Measurements from ENCODE around the gene SAE1.
A peak's percentile ranks its signal among the peaks of the same experiment; 100 is the strongest.

Gene SAE1

GRCh38 chr19:47179653-47180310 is 49.1 kb downstream of the SAE1 start:
- Mint-ChIP-seq H3K27me3 (no peaks in the 10 kb centered on the region), H3K4me3 (no peak overlapping the region), H3K4me1 (peaks cover 8% of the 10 kb centered on the region), H3K9me3 (no peaks in the 10 kb centered on the region), H3K27ac (no peak overlapping the region), H3K36me3 (peaks cover 15% of the 10 kb centered on the region)
- ATAC-seq (ENCODE audit: low read depth) (no peak), DNase-seq (ENCODE audit: low spot score in 2 of 2) (no peak)

- Mint-ChIP-seq H3K4me1 (peaks cover 14% of the 10 kb centered on the region), H3K27ac (no peak overlapping the region), H3K4me3 (no peak overlapping the region), H3K9me3 (no peaks in the 10 kb centered on the region), H3K36me3 (peaks cover 13% of the 10 kb centered on the region), H3K27me3 (no peaks in the 10 kb centered on the region)
- DNase-seq (ENCODE audit: low spot score in 2 of 2) (no peak), ATAC-seq (ENCODE audit: low read depth) (no peak)
Observed at GRCh38 chr19:47183601-47184000, 53.0 kb downstream of the SAE1 start.

GRCh38 chr19:47186446-47187334 is 56.1 kb downstream of the SAE1 start:
- Mint-ChIP-seq H3K9me3 (no peaks in the 10 kb centered on the region), H3K36me3 (peaks cover 11% of the 10 kb centered on the region), H3K27me3 (no peaks in the 10 kb centered on the region), H3K27ac (peak overlapping the region; percentile 75), H3K4me1 (peaks cover 14% of the 10 kb centered on the region), H3K4me3 (peak overlapping the region; percentile 63)
- peak; percentile 26 to 29 for DNase-seq (ENCODE audit: low spot score in 2 of 2)
- peak; percentile 87 for ATAC-seq (ENCODE audit: low read depth)

DNA sequence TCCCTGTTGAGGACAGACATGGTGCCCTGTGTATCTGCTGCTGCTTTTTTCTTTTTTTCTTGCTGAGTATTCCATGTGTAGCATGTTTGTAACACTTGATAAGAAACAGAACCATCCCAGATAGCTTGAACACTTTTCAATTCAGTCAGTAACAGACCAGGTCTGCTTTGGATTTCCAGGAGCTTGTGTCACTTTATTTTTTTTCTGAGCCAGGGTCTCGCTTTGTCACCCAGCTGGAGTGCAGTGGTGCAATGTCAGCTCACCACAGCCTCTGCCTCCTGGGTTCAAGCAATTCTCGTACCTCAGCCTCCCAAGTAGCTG is 56.7 kb downstream of the SAE1 start:
- H3K4me3 Mint-ChIP-seq = no peak overlapping the region
- H3K9me3 Mint-ChIP-seq = no peaks in the 10 kb centered on the region
- ATAC-seq (ENCODE audit: low read depth) = no peak
- peak overlapping the region; percentile 75 for H3K27ac Mint-ChIP-seq
- H3K4me1 Mint-ChIP-seq = peaks cover 12% of the 10 kb centered on the region
- H3K27me3 Mint-ChIP-seq = no peaks in the 10 kb centered on the region
- no peak for DNase-seq (ENCODE audit: low spot score in 2 of 2)
- peaks cover 8% of the 10 kb centered on the region for H3K36me3 Mint-ChIP-seq

- peaks cover 8% of the 10 kb centered on the region for H3K36me3 Mint-ChIP-seq
- peak overlapping the region; percentile 28 for H3K27ac Mint-ChIP-seq
- H3K9me3 Mint-ChIP-seq = no peaks in the 10 kb centered on the region
- ATAC-seq (ENCODE audit: low read depth) (no peak), DNase-seq (ENCODE audit: low spot score in 2 of 2) (no peak)
- peaks cover 11% of the 10 kb centered on the region for H3K4me1 Mint-ChIP-seq
- no peak overlapping the region for H3K4me3 Mint-ChIP-seq
- H3K27me3 Mint-ChIP-seq = no peaks in the 10 kb centered on the region
Observed at GRCh38 chr19:47187797-47188196, 57.2 kb downstream of the SAE1 start.

GRCh38 chr19:47188507-47189033 is 57.9 kb downstream of the SAE1 start:
- no peak for ATAC-seq (ENCODE audit: low read depth)
- no peak overlapping the region for H3K4me3 Mint-ChIP-seq
- no peaks in the 10 kb centered on the region for H3K9me3 Mint-ChIP-seq
- no peak overlapping the region for H3K27ac Mint-ChIP-seq
- peaks cover 11% of the 10 kb centered on the region for H3K4me1 Mint-ChIP-seq
- no peaks in the 10 kb centered on the region for H3K27me3 Mint-ChIP-seq
- DNase-seq (ENCODE audit: low spot score in 2 of 2) = no peak
- peaks cover 6% of the 10 kb centered on the region for H3K36me3 Mint-ChIP-seq

- no peak overlapping the region for H3K27ac Mint-ChIP-seq
- peaks cover 11% of the 10 kb centered on the region for H3K4me1 Mint-ChIP-seq
- DNase-seq (ENCODE audit: low spot score in 2 of 2) (no peak), ATAC-seq (ENCODE audit: low read depth) (no peak)
- H3K4me3 Mint-ChIP-seq = no peak overlapping the region
- no peaks in the 10 kb centered on the region for H3K9me3 Mint-ChIP-seq
- H3K27me3 Mint-ChIP-seq = no peaks in the 10 kb centered on the region
- peaks cover 6% of the 10 kb centered on the region for H3K36me3 Mint-ChIP-seq
Observed at GRCh38 chr19:47190167-47190727, 59.6 kb downstream of the SAE1 start.

DNA sequence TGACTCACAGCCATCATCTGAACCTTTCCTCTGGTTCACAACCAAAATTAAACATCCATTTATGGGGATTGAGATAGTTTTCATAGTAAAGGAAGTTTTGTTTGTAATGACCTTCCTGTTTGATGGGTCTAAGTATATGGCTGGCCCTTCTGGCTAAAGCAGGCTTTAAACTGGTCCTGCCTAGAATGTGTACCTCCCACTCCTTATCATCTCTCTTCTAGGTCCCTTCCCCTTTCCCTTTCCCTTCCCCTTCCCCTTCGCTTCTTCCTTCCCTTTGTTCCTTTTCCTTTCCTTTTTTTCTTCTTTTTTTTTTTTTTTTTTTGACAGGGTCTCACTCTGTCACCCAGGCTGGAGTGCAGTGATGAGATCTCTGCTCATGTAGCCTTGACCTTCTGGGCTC is 64.8 kb downstream of the SAE1 start:
- Mint-ChIP-seq H3K9me3 (no peaks in the 10 kb centered on the region), H3K27me3 (no peaks in the 10 kb centered on the region), H3K36me3 (peaks cover 19% of the 10 kb centered on the region), H3K4me3 (no peak overlapping the region), H3K27ac (no peak overlapping the region), H3K4me1 (no peaks in the 10 kb centered on the region)
- ATAC-seq (ENCODE audit: low read depth) (no peak), DNase-seq (ENCODE audit: low spot score in 2 of 2) (no peak)

- no peak for ATAC-seq (ENCODE audit: low read depth)
- no peak overlapping the region for H3K27ac Mint-ChIP-seq
- DNase-seq (ENCODE audit: low spot score in 2 of 2) = no peak
- H3K27me3 Mint-ChIP-seq = no peaks in the 10 kb centered on the region
- H3K36me3 Mint-ChIP-seq = peaks cover 23% of the 10 kb centered on the region
- no peak overlapping the region for H3K4me3 Mint-ChIP-seq
- H3K9me3 Mint-ChIP-seq = no peaks in the 10 kb centered on the region
- H3K4me1 Mint-ChIP-seq = no peaks in the 10 kb centered on the region
Observed at GRCh38 chr19:47197141-47197540, 66.5 kb downstream of the SAE1 start.

DNA sequence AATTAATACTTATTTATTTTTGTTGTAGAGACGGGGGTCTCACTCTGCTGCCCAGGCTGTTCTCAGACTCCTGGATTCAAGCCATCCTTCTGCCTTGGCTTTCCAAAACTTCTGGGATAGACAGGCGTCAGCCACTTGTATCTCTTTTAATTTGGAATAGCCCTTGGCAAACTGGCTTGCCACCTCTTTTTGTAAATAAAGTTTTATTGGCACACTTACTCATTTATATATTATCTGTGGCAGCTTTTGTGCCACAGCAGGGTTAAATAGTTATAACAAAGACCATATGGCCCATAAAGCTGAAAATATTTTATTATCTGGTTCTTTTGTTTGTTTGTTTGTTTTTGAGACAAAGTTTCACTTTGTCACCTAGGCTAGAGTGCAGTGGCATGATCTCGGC is 69.9 kb downstream of the SAE1 start:
- H3K9me3 Mint-ChIP-seq = no peaks in the 10 kb centered on the region
- H3K27ac Mint-ChIP-seq = no peak overlapping the region
- DNase-seq (ENCODE audit: low spot score in 2 of 2) (no peak), ATAC-seq (ENCODE audit: low read depth) (no peak)
- H3K27me3 Mint-ChIP-seq = no peaks in the 10 kb centered on the region
- H3K4me1 Mint-ChIP-seq = no peaks in the 10 kb centered on the region
- peaks cover 26% of the 10 kb centered on the region for H3K36me3 Mint-ChIP-seq
- H3K4me3 Mint-ChIP-seq = no peak overlapping the region

- DNase-seq (ENCODE audit: low spot score in 2 of 2) (no peak), ATAC-seq (ENCODE audit: low read depth) (no peak)
- H3K4me1 Mint-ChIP-seq = no peaks in the 10 kb centered on the region
- peaks cover 30% of the 10 kb centered on the region for H3K36me3 Mint-ChIP-seq
- no peak overlapping the region for H3K27ac Mint-ChIP-seq
- no peaks in the 10 kb centered on the region for H3K9me3 Mint-ChIP-seq
- no peaks in the 10 kb centered on the region for H3K27me3 Mint-ChIP-seq
- H3K4me3 Mint-ChIP-seq = no peak overlapping the region
Observed at GRCh38 chr19:47203254-47203653, 72.6 kb downstream of the SAE1 start.

DNA sequence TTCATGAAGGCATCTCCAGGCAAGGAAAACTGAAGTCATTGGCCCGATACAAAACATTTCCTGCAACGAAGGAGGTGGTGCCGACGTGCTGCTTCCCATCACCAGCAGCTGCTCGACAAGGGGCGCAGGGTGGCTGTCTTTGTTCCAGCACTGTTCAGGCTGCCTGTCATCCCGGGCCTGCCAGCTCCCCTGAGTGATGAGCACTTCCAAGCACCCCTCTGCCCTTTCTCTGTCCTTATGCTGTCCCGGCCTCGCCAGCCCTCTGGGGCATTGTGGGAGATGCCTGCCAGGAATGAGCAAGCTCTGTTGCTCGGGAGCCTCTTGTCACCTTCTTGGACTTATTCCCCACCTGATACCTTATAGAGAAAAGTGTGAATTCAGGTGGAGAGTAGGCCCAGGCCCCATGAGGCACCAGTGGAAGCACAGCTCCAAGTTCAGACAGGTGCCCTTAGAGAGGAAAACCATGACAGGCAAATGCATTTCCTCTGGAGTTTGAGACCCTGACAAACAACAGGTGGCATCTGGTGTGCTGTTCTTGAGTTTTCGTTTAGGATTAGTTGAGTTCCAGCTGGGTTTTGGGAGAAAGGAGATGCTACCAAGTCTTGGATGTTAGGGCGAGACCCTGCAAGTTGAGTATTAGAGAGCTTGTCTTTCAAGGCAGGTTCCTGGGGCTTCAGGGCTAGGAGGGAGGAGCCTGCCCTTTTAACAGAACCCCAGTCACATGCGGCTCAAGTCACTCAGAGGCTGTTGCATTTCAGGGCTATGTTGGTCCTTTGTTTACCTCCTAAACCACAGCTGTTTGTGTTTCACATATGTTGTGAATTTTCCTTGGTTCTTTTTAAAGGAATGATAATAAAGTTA is 78.9 kb downstream of the SAE1 start:
- Mint-ChIP-seq H3K27me3 (no peaks in the 10 kb centered on the region), H3K4me1 (peaks cover 5% of the 10 kb centered on the region), H3K9me3 (no peaks in the 10 kb centered on the region), H3K4me3 (no peak overlapping the region), H3K27ac (peak overlapping the region; percentile 75), H3K36me3 (peaks cover 21% of the 10 kb centered on the region)
- ATAC-seq (ENCODE audit: low read depth) = no peak
- DNase-seq (ENCODE audit: low spot score in 2 of 2) = no peak

GRCh38 chr19:47210180-47210490 is 79.5 kb downstream of the SAE1 start:
- DNase-seq (ENCODE audit: low spot score in 2 of 2) (no peak), ATAC-seq (ENCODE audit: low read depth) (no peak)
- H3K9me3 Mint-ChIP-seq = no peaks in the 10 kb centered on the region
- H3K4me1 Mint-ChIP-seq = peaks cover 5% of the 10 kb centered on the region
- no peaks in the 10 kb centered on the region for H3K27me3 Mint-ChIP-seq
- no peak overlapping the region for H3K4me3 Mint-ChIP-seq
- H3K27ac Mint-ChIP-seq = peak overlapping the region; percentile 32
- H3K36me3 Mint-ChIP-seq = peaks cover 19% of the 10 kb centered on the region
